ENCODE measurements around the gene SLC38A4. TPM values are rescaled to one million over a fixed set of nuclear protein-coding genes. Genes with fewer than 3 reads are reported as not detected.

SLC38A4 gene
- total RNA-seq, 2 experiments from 2014 or later = not detected

DNA sequence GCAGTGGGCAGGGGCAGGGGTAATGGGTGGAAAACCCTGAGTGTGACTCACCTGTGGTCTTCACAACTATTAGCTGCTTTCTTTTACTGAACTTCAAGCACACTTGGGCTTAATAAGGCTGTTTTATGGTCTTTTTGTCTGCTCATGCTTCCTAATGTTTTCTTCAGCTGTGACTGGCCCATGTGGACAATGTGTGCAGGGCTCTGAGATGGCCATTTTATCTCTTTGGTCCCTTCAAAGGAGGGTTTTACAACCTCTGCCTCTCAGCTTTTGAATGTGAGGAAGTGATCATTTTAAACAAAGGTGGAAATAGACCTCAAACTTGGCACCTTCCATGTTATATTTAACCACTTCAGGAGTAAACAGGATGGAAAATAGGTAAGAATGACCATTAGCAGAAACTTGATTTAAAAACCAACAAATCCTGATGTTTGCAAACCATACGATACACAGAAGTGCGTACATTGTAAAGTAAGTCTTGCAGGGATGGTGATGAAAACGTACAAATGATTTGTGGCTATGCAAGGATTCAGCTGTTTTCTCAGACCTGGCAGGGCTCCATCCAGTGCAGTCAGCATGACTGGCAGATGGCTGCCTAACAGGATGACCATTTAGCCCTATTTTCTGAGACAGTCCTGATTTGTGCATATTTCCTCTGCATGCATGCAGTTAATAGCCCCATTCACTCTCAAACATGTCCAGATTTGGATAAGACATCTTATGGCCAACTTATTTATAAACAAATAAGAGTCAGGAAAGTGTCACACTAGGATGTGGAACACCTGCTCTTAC, 103.2 kb downstream of the SLC38A4 start:
- Mint-ChIP-seq H3K27me3 (ENCODE audit: low read depth) (no peaks in the 10 kb centered on the region), H3K27ac (no peak overlapping the region), H3K9me3 (peaks cover 3% of the 10 kb centered on the region), H3K4me3 (no peak overlapping the region), H3K4me1 (ENCODE audit: low read depth) (peaks cover 8% of the 10 kb centered on the region), H3K36me3 (ENCODE audit: low read depth) (no peaks in the 10 kb centered on the region)
- CTCF ChIA-PET = interaction anchor here (1.2 kb wide), 1 partner anchor 26 kb away, joined by 4 read pairs; no protein-coding TSS in a partner anchor
- intact Hi-C loops (cut with micrococcal nuclease) = no loop called here
- DNase-seq = no peak

DNA sequence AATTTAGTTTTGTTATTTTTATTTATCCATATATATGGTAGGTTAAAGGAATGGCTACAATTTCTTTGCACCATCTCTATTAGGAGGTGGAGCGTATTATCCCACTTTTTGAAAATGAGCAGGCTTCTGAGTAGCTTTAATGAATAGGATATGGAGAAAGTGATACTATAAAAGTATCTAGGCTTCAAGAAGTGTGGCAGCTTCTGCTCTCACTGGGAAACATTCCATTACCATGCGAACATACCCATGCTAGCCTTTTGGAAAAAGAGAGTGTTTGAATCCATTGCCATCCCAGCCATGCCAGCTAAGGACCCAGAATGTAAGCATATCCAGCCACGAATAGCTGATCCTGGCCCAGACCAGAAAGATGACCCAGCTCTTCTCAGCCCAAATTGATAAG, 107.3 kb downstream of the SLC38A4 start:
- Mint-ChIP-seq H3K4me3 (no peak overlapping the region), H3K4me1 (ENCODE audit: low read depth) (no peaks in the 10 kb centered on the region), H3K9me3 (peaks cover 3% of the 10 kb centered on the region), H3K27me3 (ENCODE audit: low read depth) (no peaks in the 10 kb centered on the region), H3K36me3 (ENCODE audit: low read depth) (peaks cover 2% of the 10 kb centered on the region), H3K27ac (no peak overlapping the region)
- no peak for DNase-seq
- CTCF ChIA-PET = interaction anchor here (1.1 to 1.4 kb wide), 2 partner anchors 207 to 299 kb away, joined by 3 read pairs; no protein-coding TSS in a partner anchor
- intact Hi-C loops (cut with micrococcal nuclease) = no loop called here

DNA sequence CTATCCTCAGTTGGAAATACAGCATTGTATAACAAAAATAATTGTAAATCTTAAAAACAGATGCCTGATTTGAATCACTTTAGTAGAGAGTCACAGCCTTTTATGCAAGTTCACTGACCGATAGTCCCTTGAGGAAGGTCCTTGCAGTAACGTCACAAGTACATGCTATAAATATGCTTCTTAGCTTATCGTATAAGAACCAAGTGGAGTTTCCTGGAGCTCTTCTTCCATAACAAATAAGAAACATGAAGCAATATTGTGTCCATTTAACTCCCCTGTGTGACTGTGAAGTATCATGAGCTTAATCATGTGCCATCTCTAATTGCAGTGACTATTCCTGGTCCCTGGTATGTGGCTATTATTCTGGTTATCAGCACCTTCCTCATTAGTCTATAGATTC, 107.9 kb downstream of the SLC38A4 start:
- H3K4me1 Mint-ChIP-seq (ENCODE audit: low read depth) = no peaks in the 10 kb centered on the region
- no peaks in the 10 kb centered on the region for H3K27me3 Mint-ChIP-seq (ENCODE audit: low read depth)
- no peak for DNase-seq
- CTCF ChIA-PET = interaction anchor here (1.1 to 1.4 kb wide), 2 partner anchors 208 to 300 kb away, joined by 3 read pairs; no protein-coding TSS in a partner anchor
- H3K36me3 Mint-ChIP-seq (ENCODE audit: low read depth) = peaks cover 2% of the 10 kb centered on the region
- intact Hi-C loops (cut with micrococcal nuclease) = no loop called here
- peaks cover 3% of the 10 kb centered on the region for H3K9me3 Mint-ChIP-seq
- no peak overlapping the region for H3K4me3 Mint-ChIP-seq
- no peak overlapping the region for H3K27ac Mint-ChIP-seq

DNA sequence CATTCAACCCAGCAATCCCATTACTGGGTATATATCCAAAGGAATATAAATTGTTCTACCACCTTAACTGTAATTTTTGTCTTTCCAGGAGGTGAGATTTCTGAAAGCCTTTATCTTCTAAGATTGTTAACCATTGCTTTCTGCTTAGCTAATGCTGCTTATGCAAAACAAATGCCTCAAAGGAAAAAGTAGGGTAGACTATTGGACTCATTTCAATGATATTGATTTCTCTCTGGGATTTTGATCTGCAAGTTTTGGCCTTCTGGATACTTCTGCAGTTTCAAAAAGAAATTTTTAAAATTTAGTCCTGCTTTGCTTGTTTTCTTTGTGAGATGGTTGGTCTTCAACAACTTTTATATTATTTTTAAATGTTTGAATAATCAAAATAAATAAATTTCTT, 108.6 kb downstream of the SLC38A4 start:
- no peak for DNase-seq
- H3K4me1 Mint-ChIP-seq (ENCODE audit: low read depth) = no peaks in the 10 kb centered on the region
- CTCF ChIA-PET = interaction anchor here (0.6 to 1.4 kb wide), 3 partner anchors 209 to 756 kb away, joined by 3 read pairs; no protein-coding TSS in a partner anchor
- H3K4me3 Mint-ChIP-seq = no peak overlapping the region
- no peak overlapping the region for H3K27ac Mint-ChIP-seq
- intact Hi-C loops (cut with micrococcal nuclease) = no loop called here
- H3K27me3 Mint-ChIP-seq (ENCODE audit: low read depth) = no peaks in the 10 kb centered on the region
- H3K36me3 Mint-ChIP-seq (ENCODE audit: low read depth) = peaks cover 2% of the 10 kb centered on the region
- H3K9me3 Mint-ChIP-seq = peaks cover 3% of the 10 kb centered on the region
